ENCODE results near the gene POLR1A.

The POLR1A gene

GRCh38 chr2:86006524-86006923 lies 99.2 kb downstream of the POLR1A start:
- Histone ChIP-seq H3K4me3 (IDR thresholded peaks at IDR 0.05; ENCODE audit: insufficient read depth, low read depth, low read length) (no peak overlapping the region), H3K36me3 (ENCODE audit: insufficient read depth) (no peaks in the 10 kb centered on the region), H3K9ac (no peak overlapping the region), H3K79me2 (ENCODE audit: insufficient read depth, low read depth) (no peaks in the 10 kb centered on the region), H3K27me3 (ENCODE audit: insufficient read depth, low read depth) (no peaks in the 10 kb centered on the region), H4K20me1 (ENCODE audit: insufficient read depth) (no peaks in the 10 kb centered on the region), H3K27ac (no peak overlapping the region), H3K4me2 (no peak overlapping the region), H3K4me1 (ENCODE audit: low read depth, poor library complexity, severe bottlenecking) (peaks cover 9% of the 10 kb centered on the region), H2AFZ (ENCODE audit: low read depth) (no peak overlapping the region)
- TF ChIP-seq CTCF (conservative IDR thresholded peaks at IDR 0.05; ENCODE audit: low read depth, low read length), result no peak

- no peaks in the 10 kb centered on the region for H3K27me3 ChIP-seq (ENCODE audit: insufficient read depth, low read depth)
- H3K4me3 ChIP-seq (IDR thresholded peaks at IDR 0.05; ENCODE audit: insufficient read depth, low read depth, low read length), result no peak overlapping the region
- TF ChIP-seq CTCF (conservative IDR thresholded peaks at IDR 0.05; ENCODE audit: low read depth, low read length), result no peak
- H3K27ac ChIP-seq, result no peak overlapping the region
- H3K79me2 ChIP-seq (ENCODE audit: insufficient read depth, low read depth), result no peaks in the 10 kb centered on the region
- H3K36me3 ChIP-seq (ENCODE audit: insufficient read depth), result no peaks in the 10 kb centered on the region
- H4K20me1 ChIP-seq (ENCODE audit: insufficient read depth), result no peaks in the 10 kb centered on the region
- no peak overlapping the region for H3K4me2 ChIP-seq
- H3K4me1 ChIP-seq (ENCODE audit: low read depth, poor library complexity, severe bottlenecking), result peaks cover 34% of the 10 kb centered on the region
- H2AFZ ChIP-seq (ENCODE audit: low read depth), result no peak overlapping the region
- H3K9ac ChIP-seq, result no peak overlapping the region
Observed at GRCh38 chr2:86003967-86004366, 101.7 kb downstream of the POLR1A start.

GRCh38 chr2:86003104-86003503 lies 102.6 kb downstream of the POLR1A start:
- H3K79me2 ChIP-seq (ENCODE audit: insufficient read depth, low read depth), result no peaks in the 10 kb centered on the region
- no peak overlapping the region for H3K27ac ChIP-seq
- no peak overlapping the region for H2AFZ ChIP-seq (ENCODE audit: low read depth)
- H3K36me3 ChIP-seq (ENCODE audit: insufficient read depth), result no peaks in the 10 kb centered on the region
- TF ChIP-seq CTCF (conservative IDR thresholded peaks at IDR 0.05; ENCODE audit: low read depth, low read length), result no peak
- peaks cover 43% of the 10 kb centered on the region for H3K4me1 ChIP-seq (ENCODE audit: low read depth, poor library complexity, severe bottlenecking)
- H3K9ac ChIP-seq, result no peak overlapping the region
- H3K4me3 ChIP-seq (IDR thresholded peaks at IDR 0.05; ENCODE audit: insufficient read depth, low read depth, low read length), result no peak overlapping the region
- H3K27me3 ChIP-seq (ENCODE audit: insufficient read depth, low read depth), result no peaks in the 10 kb centered on the region
- no peak overlapping the region for H3K4me2 ChIP-seq
- no peaks in the 10 kb centered on the region for H4K20me1 ChIP-seq (ENCODE audit: insufficient read depth)

- H3K36me3 ChIP-seq (ENCODE audit: insufficient read depth), result no peaks in the 10 kb centered on the region
- H3K4me2 ChIP-seq, result no peak overlapping the region
- no peaks in the 10 kb centered on the region for H4K20me1 ChIP-seq (ENCODE audit: insufficient read depth)
- H2AFZ ChIP-seq (ENCODE audit: low read depth), result no peak overlapping the region
- no peaks in the 10 kb centered on the region for H3K79me2 ChIP-seq (ENCODE audit: insufficient read depth, low read depth)
- no peak for TF ChIP-seq CTCF (conservative IDR thresholded peaks at IDR 0.05; ENCODE audit: low read depth, low read length)
- no peak overlapping the region for H3K27ac ChIP-seq
- H3K4me3 ChIP-seq (IDR thresholded peaks at IDR 0.05; ENCODE audit: insufficient read depth, low read depth, low read length), result no peak overlapping the region
- no peaks in the 10 kb centered on the region for H3K27me3 ChIP-seq (ENCODE audit: insufficient read depth, low read depth)
- no peak overlapping the region for H3K9ac ChIP-seq
- H3K4me1 ChIP-seq (ENCODE audit: low read depth, poor library complexity, severe bottlenecking), result peaks cover 50% of the 10 kb centered on the region
Observed at GRCh38 chr2:86002375-86002774, 103.3 kb downstream of the POLR1A start.
